ENCODE results near the gene AQP5. TPM values are rescaled to one million over a fixed set of nuclear protein-coding genes. Genes with fewer than 3 reads are reported as not detected.
"Not testable (repeated sequence)": the region's sequence is repeated elsewhere in the genome, so short reads cannot be mapped to it uniquely, and the experiment has no call there.

Gene AQP5
- total and polyA plus RNA-seq, 4 donors = 7.5 to 57.1 (median 35.2) TPM

GRCh38 chr12:49987625-49988303 lies 26.1 kb downstream of the AQP5 start:
- Histone ChIP-seq H3K36me3 (ENCODE audit: control insufficient read depth in 4 of 4, insufficient read depth in 4 of 4, low read length in 4 of 4) (peaks cover 0 to 19% (median 11%) of the 10 kb centered on the region in 4 donors), H3K9me3 (ENCODE audit: control insufficient read depth in 4 of 4, insufficient read depth in 3 of 4, low read length in 3 of 4) (no peaks in the 10 kb centered on the region), H3K4me1 (ENCODE audit: control insufficient read depth in 5 of 5, insufficient read depth in 5 of 5, low read length in 5 of 5) (peaks cover 4 to 14% (median 7%) of the 10 kb centered on the region in 5 donors), H3K9ac (ENCODE audit: insufficient read depth in 1 of 2, low read length in 2 of 2) (no peak overlapping the region), H3K4me3 (no peak overlapping the region), H3K27ac (ENCODE audit: low read depth in 1 of 2, low read length in 1 of 2) (no peak overlapping the region), H3K27me3 (ENCODE audit: control insufficient read depth in 3 of 3, insufficient read depth in 3 of 3, low read length in 2 of 3) (no peaks in the 10 kb centered on the region)
- ATAC-seq (ENCODE audit: insufficient read depth, low FRiP score) (no peak), DNase-seq (no peak)
- WGBS, 2 donors = 48 to 64% methylated on average over 4 of the region's 4 CpGs
- no peak for TF ChIP-seq CTCF (IDR thresholded peaks at IDR 0.05; ENCODE audit: control extremely low read depth, extremely low read depth)

- DNase-seq; ATAC-seq (ENCODE audit: insufficient read depth, low FRiP score); H3K27ac ChIP-seq (ENCODE audit: low read depth in 1 of 2, low read length in 1 of 2); H3K27me3 ChIP-seq (ENCODE audit: control insufficient read depth in 3 of 3, insufficient read depth in 3 of 3, low read length in 2 of 3); H3K9ac ChIP-seq (ENCODE audit: insufficient read depth in 1 of 2, low read length in 2 of 2); H3K4me3 ChIP-seq; H3K4me1 ChIP-seq (ENCODE audit: control insufficient read depth in 5 of 5, insufficient read depth in 5 of 5, low read length in 5 of 5); H3K9me3 ChIP-seq (ENCODE audit: control insufficient read depth in 4 of 4, insufficient read depth in 3 of 4, low read length in 3 of 4): not testable (repeated sequence)
- H3K36me3 ChIP-seq (ENCODE audit: control insufficient read depth in 4 of 4, insufficient read depth in 4 of 4, low read length in 4 of 4) = peaks cover 0 to 26% (median 13%) of the 10 kb centered on the region in 4 donors
- 96 to 100% methylated on average over 2 of the region's 2 CpGs for WGBS, 2 donors
These were observed 27.7 kb downstream of the AQP5 start for GRCh38 chr12:49989400-49989799.

- no peak overlapping the region for H3K4me3 ChIP-seq
- no peak for TF ChIP-seq CTCF (IDR thresholded peaks at IDR 0.05; ENCODE audit: control extremely low read depth, extremely low read depth)
- no peak for DNase-seq
- no peak overlapping the region for H3K9ac ChIP-seq (ENCODE audit: insufficient read depth in 1 of 2, low read length in 2 of 2)
- no peaks in the 10 kb centered on the region for H3K4me1 ChIP-seq (ENCODE audit: control insufficient read depth in 5 of 5, insufficient read depth in 5 of 5, low read length in 5 of 5)
- H3K9me3 ChIP-seq (ENCODE audit: control insufficient read depth in 4 of 4, insufficient read depth in 3 of 4, low read length in 3 of 4) = no peaks in the 10 kb centered on the region
- H3K27me3 ChIP-seq (ENCODE audit: control insufficient read depth in 3 of 3, insufficient read depth in 3 of 3, low read length in 2 of 3) = no peaks in the 10 kb centered on the region
- H3K27ac ChIP-seq (ENCODE audit: low read depth in 1 of 2, low read length in 1 of 2) = no peak overlapping the region
- no peak for ATAC-seq (ENCODE audit: insufficient read depth, low FRiP score)
- WGBS, 2 donors = 34 to 57% methylated on average over 4 of the region's 4 CpGs
- H3K36me3 ChIP-seq (ENCODE audit: control insufficient read depth in 4 of 4, insufficient read depth in 4 of 4, low read length in 4 of 4) = peaks cover 0 to 27% (median 13%) of the 10 kb centered on the region in 4 donors
These were observed 28.6 kb downstream of the AQP5 start for GRCh38 chr12:49990273-49990672.

GRCh38 chr12:49998453-49998852 lies 36.8 kb downstream of the AQP5 start:
- no peak for TF ChIP-seq CTCF (IDR thresholded peaks at IDR 0.05; ENCODE audit: control extremely low read depth, extremely low read depth)
- H3K4me1 ChIP-seq (ENCODE audit: control insufficient read depth in 5 of 5, insufficient read depth in 5 of 5, low read length in 5 of 5) = peaks cover 0 to 4% (median 0%) of the 10 kb centered on the region in 5 donors
- H3K9me3 ChIP-seq (ENCODE audit: control insufficient read depth in 4 of 4, insufficient read depth in 3 of 4, low read length in 3 of 4) = no peaks in the 10 kb centered on the region
- H3K4me3 ChIP-seq = no peak overlapping the region
- no peak overlapping the region for H3K9ac ChIP-seq (ENCODE audit: insufficient read depth in 1 of 2, low read length in 2 of 2)
- 93 to 98% methylated on average over 2 of the region's 2 CpGs for whole genome bisulfite sequencing, 2 donors
- DNase-seq (no peak), ATAC-seq (ENCODE audit: insufficient read depth, low FRiP score) (no peak)
- no peak overlapping the region for H3K27ac ChIP-seq (ENCODE audit: low read depth in 1 of 2, low read length in 1 of 2)
- H3K36me3 ChIP-seq (ENCODE audit: control insufficient read depth in 4 of 4, insufficient read depth in 4 of 4, low read length in 4 of 4) = peaks cover 0 to 16% (median 9%) of the 10 kb centered on the region in 4 donors
- no peaks in the 10 kb centered on the region for H3K27me3 ChIP-seq (ENCODE audit: control insufficient read depth in 3 of 3, insufficient read depth in 3 of 3, low read length in 2 of 3)
